SK-N-SH treated with all-trans-retinoic acid at 6 μM for 48 hours (cell line): Measurements from ENCODE around the gene GALT.

Source experiments
- ATAC-seq: fragments of 200-7000 bp; cut with Tn5 transposase; 3 replicates; pipeline ENCODE4 v1.9.1; 2020; ENCODE audit warnings: mild to moderate bottlenecking, moderate library complexity
- BACH2 ChIP-seq: fragments of 250-450 bp; sonication (Bioruptor Pico); IDR thresholded peaks from 2 replicates; pipeline ENCODE4 v1.9.0; 2021; ENCODE audit warnings: mild to moderate bottlenecking, borderline replicate concordance
- CSDC2 ChIP-seq: fragments of 250-450 bp; sonication (Bioruptor Pico); IDR thresholded peaks from 2 replicates; pipeline ENCODE4 v1.5.0; 2020; ENCODE audit warnings: mild to moderate bottlenecking, moderate library complexity
- CSRNP3 ChIP-seq: fragments of 250-450 bp; sonication (Bioruptor Pico); IDR thresholded peaks from 2 replicates; pipeline ENCODE4 v1.5.1; 2021; ENCODE audit warnings: mild to moderate bottlenecking, moderate library complexity
- ESRRG ChIP-seq: fragments of 250-450 bp; sonication (Bioruptor Pico); IDR thresholded peaks from 2 replicates; pipeline ENCODE4 v1.6.1; 2021; ENCODE audit warnings: mild to moderate bottlenecking
- GLIS3 ChIP-seq: fragments of 250-450 bp; sonication (Bioruptor Pico); IDR thresholded peaks from 2 replicates; pipeline ENCODE4 v1.5.0; 2020; ENCODE audit warnings: mild to moderate bottlenecking, moderate library complexity
- ISL1 ChIP-seq: fragments of 250-450 bp; sonication (Bioruptor Pico); IDR thresholded peaks from 2 replicates; pipeline ENCODE4 v2.1.2; 2022; ENCODE audit warnings: mild to moderate bottlenecking, moderate library complexity
- OSR1 ChIP-seq: fragments of 250-450 bp; sonication (Bioruptor Pico); IDR thresholded peaks from 2 replicates; pipeline ENCODE4 v1.8.0; 2022; ENCODE audit warnings: moderate library complexity, mild to moderate bottlenecking, inconsistent platforms
- POU6F1 ChIP-seq: fragments of 250-450 bp; sonication (Bioruptor Pico); IDR thresholded peaks from 2 replicates; pipeline ENCODE4 v1.8.0; 2021; ENCODE audit warnings: low read depth, mild to moderate bottlenecking, moderate library complexity, borderline replicate concordance
- PPARA ChIP-seq: fragments of 250-450 bp; sonication (Bioruptor Pico); IDR thresholded peaks from 2 replicates; pipeline ENCODE4 v1.5.0; 2020; ENCODE audit warnings: mild to moderate bottlenecking, borderline replicate concordance
- RARB ChIP-seq: fragments of 250-450 bp; sonication (Bioruptor Pico); IDR thresholded peaks from 2 replicates; pipeline ENCODE4 v1.8.0; 2021; ENCODE audit warnings: mild to moderate bottlenecking, moderate library complexity
- SNAI2 ChIP-seq: fragments of 250-450 bp; sonication (Bioruptor Pico); IDR thresholded peaks from 2 replicates; pipeline ENCODE4 v1.5.0; 2020; ENCODE audit warnings: mild to moderate bottlenecking, moderate library complexity
- TCF4 ChIP-seq: fragments of 250-450 bp; sonication (Bioruptor Pico); IDR thresholded peaks from 2 replicates; pipeline ENCODE4 v1.8.0; 2021; ENCODE audit warnings: mild to moderate bottlenecking, moderate library complexity, borderline replicate concordance
- TOX ChIP-seq: fragments of 250-450 bp; sonication (Bioruptor Pico); IDR thresholded peaks from 2 replicates; pipeline ENCODE4 v1.8.0; 2021; ENCODE audit warnings: mild to moderate bottlenecking, moderate library complexity, borderline replicate concordance
- ZC3H10 ChIP-seq: fragments of 250-450 bp; sonication (Bioruptor Pico); IDR thresholded peaks from 2 replicates; pipeline ENCODE4 v1.5.1; 2021; ENCODE audit warnings: mild to moderate bottlenecking, moderate library complexity
- ZFP3 ChIP-seq: fragments of 250-450 bp; sonication (Bioruptor Pico); IDR thresholded peaks from 2 replicates; pipeline ENCODE4 v1.5.0; 2020; ENCODE audit warnings: mild to moderate bottlenecking, moderate library complexity
- ZFP30 ChIP-seq: fragments of 450-650 bp; formaldehyde crosslinking; IDR thresholded peaks from 2 replicates; pipeline ENCODE4 v1.5.0; 2022; ENCODE audit warnings: mild to moderate bottlenecking, moderate library complexity
- ZNF70 ChIP-seq: fragments of 450-650 bp; formaldehyde crosslinking; IDR thresholded peaks from 2 replicates; pipeline ENCODE4 v1.5.0; 2020; ENCODE audit warnings: mild to moderate bottlenecking, moderate library complexity
- ZNF8 ChIP-seq: fragments of 450-650 bp; formaldehyde crosslinking; IDR thresholded peaks from 2 replicates; pipeline ENCODE4 v1.5.0; 2020; ENCODE audit warnings: mild to moderate bottlenecking, moderate library complexity
- TF ChIP-seq, protein P1 (sequence below): fragments of 250-450 bp; sonication (Bioruptor Pico); IDR thresholded peaks from 2 replicates; pipeline ENCODE4 v1.8.0; 2020; ENCODE audit warnings: mild to moderate bottlenecking, moderate library complexity, borderline replicate concordance
- TF ChIP-seq, protein P2 (sequence below): fragments of 250-450 bp; sonication (Bioruptor Pico); IDR thresholded peaks from 2 replicates; pipeline ENCODE4 v1.5.1; 2020; ENCODE audit warnings: low read depth, mild to moderate bottlenecking, moderate library complexity
- TF ChIP-seq, protein P3 (sequence below): fragments of 250-450 bp; sonication (Bioruptor Pico); IDR thresholded peaks from 2 replicates; pipeline ENCODE4 v1.5.0; 2020; ENCODE audit warnings: mild to moderate bottlenecking, moderate library complexity

The GALT gene

DNA sequence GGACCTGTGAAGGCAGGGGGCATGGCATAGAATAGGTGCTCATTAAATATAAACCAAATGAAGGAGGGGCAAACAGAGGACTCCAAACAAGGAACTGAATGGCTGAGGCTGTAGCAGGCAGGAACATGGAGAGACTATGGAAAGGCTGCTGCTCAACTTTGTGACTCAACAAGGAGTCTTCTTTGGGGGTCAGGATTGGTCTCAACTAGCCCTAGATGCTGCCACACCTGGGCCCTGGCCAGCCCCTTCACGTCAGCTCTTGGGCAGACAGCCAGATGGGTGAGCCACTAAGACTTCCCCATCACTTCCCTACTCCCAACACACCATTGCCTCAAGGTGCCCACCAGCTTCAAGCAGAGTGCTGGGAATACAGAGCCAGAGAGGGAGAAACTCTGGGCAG, 45.6 kb upstream of the GALT start:
- no peak for ATAC-seq
- TF ChIP-seq RARB (CRISPR knock-in tag), result no peak
- TF ChIP-seq, protein P1, sequence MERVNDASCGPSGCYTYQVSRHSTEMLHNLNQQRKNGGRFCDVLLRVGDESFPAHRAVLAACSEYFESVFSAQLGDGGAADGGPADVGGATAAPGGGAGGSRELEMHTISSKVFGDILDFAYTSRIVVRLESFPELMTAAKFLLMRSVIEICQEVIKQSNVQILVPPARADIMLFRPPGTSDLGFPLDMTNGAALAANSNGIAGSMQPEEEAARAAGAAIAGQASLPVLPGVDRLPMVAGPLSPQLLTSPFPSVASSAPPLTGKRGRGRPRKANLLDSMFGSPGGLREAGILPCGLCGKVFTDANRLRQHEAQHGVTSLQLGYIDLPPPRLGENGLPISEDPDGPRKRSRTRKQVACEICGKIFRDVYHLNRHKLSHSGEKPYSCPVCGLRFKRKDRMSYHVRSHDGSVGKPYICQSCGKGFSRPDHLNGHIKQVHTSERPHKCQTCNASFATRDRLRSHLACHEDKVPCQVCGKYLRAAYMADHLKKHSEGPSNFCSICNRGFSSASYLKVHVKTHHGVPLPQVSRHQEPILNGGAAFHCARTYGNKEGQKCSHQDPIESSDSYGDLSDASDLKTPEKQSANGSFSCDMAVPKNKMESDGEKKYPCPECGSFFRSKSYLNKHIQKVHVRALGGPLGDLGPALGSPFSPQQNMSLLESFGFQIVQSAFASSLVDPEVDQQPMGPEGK (CRISPR knock-in tag), result no peak
- no peak for TF ChIP-seq BACH2 (CRISPR knock-in tag)
- no peak for TF ChIP-seq PPARA (CRISPR knock-in tag)
- no peak for TF ChIP-seq ZNF8 (CRISPR knock-in tag)
- TF ChIP-seq CSDC2 (CRISPR knock-in tag), result no peak
- TF ChIP-seq, protein P2, sequence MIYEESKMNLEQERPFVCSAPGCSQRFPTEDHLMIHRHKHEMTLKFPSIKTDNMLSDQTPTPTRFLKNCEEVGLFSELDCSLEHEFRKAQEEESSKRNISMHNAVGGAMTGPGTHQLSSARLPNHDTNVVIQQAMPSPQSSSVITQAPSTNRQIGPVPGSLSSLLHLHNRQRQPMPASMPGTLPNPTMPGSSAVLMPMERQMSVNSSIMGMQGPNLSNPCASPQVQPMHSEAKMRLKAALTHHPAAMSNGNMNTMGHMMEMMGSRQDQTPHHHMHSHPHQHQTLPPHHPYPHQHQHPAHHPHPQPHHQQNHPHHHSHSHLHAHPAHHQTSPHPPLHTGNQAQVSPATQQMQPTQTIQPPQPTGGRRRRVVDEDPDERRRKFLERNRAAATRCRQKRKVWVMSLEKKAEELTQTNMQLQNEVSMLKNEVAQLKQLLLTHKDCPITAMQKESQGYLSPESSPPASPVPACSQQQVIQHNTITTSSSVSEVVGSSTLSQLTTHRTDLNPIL (CRISPR knock-in tag), result no peak
- TF ChIP-seq CSRNP3 (CRISPR knock-in tag), result no peak
- TF ChIP-seq POU6F1, result no peak
- TF ChIP-seq ESRRG (CRISPR knock-in tag), result no peak

- TF ChIP-seq TCF4 (no peak), ISL1 (CRISPR knock-in tag) (no peak), ZFP3 (no peak), ZNF70 (CRISPR knock-in tag) (no peak), ESRRG (CRISPR knock-in tag) (no peak), OSR1 (CRISPR knock-in tag) (no peak), CSRNP3 (CRISPR knock-in tag) (no peak), ZC3H10 (CRISPR knock-in tag) (no peak), TOX (CRISPR knock-in tag) (no peak), PPARA (CRISPR knock-in tag) (no peak), CSDC2 (CRISPR knock-in tag) (no peak), RARB (CRISPR knock-in tag) (no peak), BACH2 (CRISPR knock-in tag) (no peak), GLIS3 (no peak), SNAI2 (CRISPR knock-in tag) (no peak), ZFP30 (CRISPR knock-in tag) (no peak)
- TF ChIP-seq, protein P3, sequence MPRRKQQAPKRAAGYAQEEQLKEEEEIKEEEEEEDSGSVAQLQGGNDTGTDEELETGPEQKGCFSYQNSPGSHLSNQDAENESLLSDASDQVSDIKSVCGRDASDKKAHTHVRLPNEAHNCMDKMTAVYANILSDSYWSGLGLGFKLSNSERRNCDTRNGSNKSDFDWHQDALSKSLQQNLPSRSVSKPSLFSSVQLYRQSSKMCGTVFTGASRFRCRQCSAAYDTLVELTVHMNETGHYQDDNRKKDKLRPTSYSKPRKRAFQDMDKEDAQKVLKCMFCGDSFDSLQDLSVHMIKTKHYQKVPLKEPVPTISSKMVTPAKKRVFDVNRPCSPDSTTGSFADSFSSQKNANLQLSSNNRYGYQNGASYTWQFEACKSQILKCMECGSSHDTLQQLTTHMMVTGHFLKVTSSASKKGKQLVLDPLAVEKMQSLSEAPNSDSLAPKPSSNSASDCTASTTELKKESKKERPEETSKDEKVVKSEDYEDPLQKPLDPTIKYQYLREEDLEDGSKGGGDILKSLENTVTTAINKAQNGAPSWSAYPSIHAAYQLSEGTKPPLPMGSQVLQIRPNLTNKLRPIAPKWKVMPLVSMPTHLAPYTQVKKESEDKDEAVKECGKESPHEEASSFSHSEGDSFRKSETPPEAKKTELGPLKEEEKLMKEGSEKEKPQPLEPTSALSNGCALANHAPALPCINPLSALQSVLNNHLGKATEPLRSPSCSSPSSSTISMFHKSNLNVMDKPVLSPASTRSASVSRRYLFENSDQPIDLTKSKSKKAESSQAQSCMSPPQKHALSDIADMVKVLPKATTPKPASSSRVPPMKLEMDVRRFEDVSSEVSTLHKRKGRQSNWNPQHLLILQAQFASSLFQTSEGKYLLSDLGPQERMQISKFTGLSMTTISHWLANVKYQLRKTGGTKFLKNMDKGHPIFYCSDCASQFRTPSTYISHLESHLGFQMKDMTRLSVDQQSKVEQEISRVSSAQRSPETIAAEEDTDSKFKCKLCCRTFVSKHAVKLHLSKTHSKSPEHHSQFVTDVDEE (CRISPR knock-in tag), result no peak
- TF ChIP-seq, protein P2 (CRISPR knock-in tag), result no peak
- TF ChIP-seq, protein P1 (CRISPR knock-in tag), result no peak
Observed at GRCh38 chr9:34601937-34602573, 44.4 kb upstream of the GALT start.

More at GRCh38 chr9:34601937-34602573, 44.4 kb upstream of the GALT start:
- no peak for ATAC-seq
